EL (cell line): Measurements from ENCODE around the gene TBC1D16.
"Not testable (repeated sequence)": the region's sequence is repeated elsewhere in the genome, so short reads cannot be mapped to it uniquely, and the experiment has no call there.

Experiments
- DNase-seq: peaks from one replicate; pipeline ENCODE4 v3.0.0-alpha.2; 2016

TBC1D16 gene

DNA sequence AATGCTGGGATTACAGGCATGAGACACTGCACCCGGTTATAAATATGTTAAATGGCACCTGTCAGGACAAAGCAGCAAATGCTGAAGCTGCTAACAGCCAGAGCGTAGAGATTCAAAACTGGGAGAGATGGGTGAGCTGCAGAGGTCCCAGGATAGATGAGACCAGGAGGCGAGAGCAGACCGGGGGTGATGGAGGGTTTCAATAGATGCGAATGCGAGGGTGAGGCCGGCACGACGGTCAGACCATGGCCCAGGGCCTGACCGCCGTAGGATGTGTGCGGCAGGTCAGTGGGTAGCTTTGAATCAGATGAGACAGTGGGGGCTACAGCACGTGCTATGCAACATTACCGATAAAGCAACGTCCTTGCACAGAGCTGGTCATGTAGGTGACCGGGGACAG, 15.0 kb upstream of the TBC1D16 start:
- no peak for DNase-seq

DNA sequence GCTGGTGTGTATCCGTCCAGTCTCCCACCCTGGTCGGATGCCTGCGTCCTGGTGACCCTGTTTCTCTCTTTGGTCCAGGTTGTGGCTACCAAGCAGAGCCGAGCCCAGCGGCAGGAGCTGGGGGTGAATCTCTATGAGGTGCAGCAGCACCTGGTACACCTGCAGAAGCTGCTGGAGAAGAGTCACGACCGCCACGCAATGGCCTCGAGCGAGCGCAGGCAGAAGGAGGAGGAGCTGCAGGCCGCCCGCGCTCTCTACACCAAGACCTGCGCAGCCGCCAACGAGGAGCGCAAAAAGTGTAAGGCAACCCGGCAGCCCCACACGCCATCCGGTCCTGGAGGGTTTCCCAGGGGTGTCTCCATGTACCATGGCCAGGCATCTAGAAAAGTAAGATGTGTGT, 14.3 kb upstream of the TBC1D16 start:
- no peak for DNase-seq

GRCh38 chr17:80047176-80047575, 11.5 kb upstream of the TBC1D16 start:
- DNase-seq, result no peak

DNA sequence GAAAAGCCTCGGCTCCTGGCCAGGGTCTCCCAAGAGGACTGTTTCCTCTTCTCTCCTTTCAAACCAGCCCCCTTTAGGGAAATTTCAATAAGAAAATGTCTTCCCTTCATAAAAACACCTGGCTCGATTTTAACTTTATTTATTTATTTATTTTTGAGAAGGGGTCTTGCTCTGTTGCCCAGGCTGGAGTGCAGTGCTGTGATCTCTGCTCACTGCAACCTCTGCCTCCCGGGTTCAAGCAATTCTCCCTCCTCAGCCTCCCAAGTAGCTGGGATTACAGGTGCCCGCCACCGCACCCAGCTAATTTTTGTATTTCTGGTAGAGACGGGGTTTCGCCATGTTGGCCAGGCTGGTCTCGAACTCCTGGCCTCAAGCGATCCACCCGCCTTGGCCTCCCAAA, 11.0 kb upstream of the TBC1D16 start:
- DNase-seq, result not testable (repeated sequence)

DNA sequence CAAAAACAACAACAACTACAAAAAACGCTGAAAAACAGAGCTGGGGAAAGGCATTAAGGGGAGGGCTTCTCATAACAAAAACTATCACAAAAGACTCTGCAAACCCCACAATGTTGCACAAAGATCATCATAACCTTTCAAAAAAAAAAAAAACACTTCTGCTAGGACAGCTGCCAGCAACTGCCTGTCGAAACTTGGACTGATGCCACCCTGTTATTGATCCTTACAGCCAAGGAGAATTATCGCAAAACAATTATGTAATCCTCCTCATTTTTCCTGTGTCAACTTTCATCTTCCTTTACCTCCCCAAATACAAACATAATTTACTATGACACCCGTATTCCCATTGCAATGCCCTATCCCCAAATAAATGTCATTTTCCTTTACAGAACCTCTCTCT, 10.0 kb upstream of the TBC1D16 start:
- no peak for DNase-seq

GRCh38 chr17:80043963-80044362, 8.3 kb upstream of the TBC1D16 start:
- DNase-seq, result no peak

DNA sequence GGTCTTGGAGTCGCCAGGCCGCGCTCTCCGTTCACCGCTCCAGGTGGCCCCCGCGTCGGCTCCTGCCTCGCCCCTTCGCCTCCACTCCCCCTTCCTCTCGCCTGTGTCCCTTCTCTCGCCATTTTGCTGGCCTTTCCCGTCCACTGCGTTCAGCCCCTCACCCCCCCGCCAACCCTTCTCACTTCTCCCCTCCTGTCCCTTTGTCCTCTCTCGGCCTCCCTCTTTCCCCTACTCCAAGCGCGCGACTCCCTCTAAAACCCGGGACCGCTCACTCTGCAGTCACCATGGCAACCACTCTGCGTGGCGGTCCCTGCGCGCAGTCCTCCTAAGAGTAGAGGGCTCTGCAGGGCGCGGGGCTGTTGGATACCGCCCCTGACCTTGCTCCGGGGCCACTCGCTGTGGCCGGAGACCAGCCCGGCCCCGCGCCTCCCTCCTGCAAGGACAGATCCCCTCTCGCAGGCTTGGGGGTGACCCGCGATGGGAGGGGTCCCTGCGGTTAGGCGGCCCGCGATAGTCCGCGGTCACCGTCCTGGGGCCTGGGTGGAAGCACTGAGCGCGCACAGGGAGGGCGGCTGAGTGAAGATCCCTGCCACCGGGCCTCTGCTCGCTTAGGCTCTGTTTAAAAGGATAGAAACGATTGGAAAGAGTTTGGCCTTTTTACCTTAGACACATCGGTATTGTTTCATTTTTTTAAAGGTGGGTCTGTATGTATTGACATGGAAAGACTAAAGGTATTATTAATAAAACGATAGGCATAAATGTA, 1.2 kb upstream of the TBC1D16 start:
- peak; percentile 52 for DNase-seq

DNA sequence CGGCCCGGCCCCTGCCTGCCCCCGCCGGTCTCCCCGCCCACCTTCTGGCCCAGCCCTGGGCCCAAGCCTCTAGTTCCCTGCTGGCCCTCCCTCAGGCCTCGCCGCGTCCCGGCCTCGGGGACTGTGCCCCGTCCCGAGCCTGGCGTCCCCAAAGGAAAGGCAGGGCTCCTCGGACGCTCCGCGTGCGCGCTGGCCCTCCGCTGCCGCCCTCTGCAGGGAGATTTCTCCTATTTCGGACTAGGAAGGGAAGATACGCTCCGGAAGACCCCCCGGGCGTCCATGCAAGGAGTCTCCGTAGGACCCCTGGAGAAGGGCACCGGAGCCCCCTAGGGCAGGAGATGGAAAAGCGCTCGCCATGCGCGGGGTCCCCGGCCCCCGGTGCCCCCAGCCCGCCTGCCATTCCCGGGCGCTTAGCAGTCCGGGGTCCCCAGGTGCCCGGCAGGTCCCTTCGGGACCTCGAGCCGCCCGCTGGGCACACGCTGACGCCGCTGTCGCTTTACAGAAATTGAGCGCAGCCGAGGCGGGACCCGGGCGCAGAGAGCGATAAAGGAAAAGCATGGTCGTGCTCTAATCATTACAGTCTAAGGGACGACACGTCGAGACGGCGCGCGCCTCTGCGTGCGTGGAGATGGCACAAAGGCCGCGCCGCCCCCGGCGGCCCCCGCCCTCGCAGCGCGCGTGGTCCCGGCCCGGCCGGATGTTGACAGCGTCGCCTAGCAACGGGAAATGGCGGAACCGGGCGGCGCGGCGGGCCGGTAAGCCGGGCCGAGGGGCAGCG, 454 bp upstream of the TBC1D16 start, which contains the start of gene CCDC40:
CCDC40 (plus strand) TSS at position 706 of the 778 bp plus-strand sequence; CDS start at position 727, 21 bp downstream.
- peak; percentile 79 for DNase-seq

DNA sequence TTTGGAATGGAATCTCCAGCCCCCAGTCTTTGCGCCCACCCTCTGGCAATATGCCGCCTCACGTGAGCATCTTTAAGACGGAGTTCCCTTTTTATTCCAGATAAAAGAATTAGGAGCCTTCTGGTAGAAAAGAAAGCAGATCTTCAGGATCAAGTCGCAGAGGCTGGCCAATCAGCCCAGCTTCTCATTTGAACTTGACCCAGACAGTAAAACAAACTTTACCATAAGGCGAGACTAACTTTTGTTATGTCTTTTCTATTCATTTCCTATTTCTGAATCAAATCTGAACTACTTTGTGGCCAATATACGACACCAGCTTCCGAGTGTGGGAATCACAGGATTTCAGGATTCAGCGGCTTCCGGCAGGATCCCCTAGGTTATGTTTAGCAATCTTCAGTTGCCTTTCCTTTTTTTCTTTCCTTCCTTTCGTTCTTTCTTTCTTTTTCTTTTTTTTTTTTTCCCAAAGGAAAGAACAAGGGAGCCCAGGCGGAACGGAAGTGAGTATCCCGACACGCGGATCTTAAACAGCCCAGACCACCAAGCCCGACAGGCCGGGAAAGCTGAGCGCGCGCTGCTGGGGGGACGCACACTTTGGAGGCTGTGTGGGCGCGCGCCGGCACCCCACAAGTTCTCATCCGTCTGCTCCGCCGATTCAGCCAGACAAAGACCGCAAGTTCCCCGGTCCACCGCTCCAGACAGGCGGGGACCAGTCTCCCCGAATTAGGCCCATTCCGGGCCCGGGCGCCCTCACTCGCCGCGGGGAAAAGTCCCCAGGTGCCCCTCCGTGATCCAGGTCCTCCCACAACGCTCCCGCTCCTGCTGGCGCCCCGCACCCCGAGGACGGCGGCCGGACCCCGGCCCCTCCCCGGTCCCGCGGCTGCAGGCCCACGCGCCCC, 633 bp downstream of the TBC1D16 start:
- DNase-seq, result peak; percentile 42

GRCh38 chr17:80033840-80034239, 1.8 kb downstream of the TBC1D16 start:
- DNase-seq, result no peak

- DNase-seq, result no peak
Observed at GRCh38 chr17:80032614-80033171, 3.0 kb downstream of the TBC1D16 start.

DNA sequence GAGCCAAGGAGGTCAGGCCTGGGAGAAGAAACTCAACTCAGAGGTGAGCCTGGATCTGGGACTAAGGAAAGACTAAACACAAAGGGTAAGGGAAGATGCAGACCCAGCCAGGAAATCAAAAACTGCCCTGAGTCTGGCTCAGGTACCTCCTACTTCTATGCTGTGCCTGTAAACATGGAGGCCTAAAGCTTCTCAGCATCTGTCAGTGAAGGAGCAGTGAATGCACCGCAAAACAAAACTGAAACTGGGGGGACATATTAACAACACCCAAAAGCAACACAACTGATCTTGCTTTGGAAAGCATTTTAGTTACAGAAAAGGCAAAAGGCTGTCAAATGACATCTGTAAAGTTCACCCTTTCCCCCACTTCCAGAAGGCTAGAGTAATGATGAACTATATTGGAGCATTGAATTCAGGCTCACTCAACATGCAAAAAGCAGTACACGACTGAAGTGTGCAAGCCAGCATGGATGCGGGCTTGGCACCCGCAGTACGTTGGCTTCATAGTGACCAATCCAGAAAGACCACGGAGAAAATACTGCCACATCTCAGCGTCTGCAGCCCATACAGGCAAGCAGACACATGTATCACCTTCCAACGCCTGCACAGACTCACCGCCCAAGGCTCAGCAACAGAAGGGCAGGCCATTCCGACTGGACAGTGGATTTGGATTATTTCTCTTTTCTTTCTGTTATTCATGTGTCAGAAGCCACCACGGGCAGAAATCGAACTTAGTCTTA, 3.8 kb downstream of the TBC1D16 start:
- DNase-seq, result no peak

DNA sequence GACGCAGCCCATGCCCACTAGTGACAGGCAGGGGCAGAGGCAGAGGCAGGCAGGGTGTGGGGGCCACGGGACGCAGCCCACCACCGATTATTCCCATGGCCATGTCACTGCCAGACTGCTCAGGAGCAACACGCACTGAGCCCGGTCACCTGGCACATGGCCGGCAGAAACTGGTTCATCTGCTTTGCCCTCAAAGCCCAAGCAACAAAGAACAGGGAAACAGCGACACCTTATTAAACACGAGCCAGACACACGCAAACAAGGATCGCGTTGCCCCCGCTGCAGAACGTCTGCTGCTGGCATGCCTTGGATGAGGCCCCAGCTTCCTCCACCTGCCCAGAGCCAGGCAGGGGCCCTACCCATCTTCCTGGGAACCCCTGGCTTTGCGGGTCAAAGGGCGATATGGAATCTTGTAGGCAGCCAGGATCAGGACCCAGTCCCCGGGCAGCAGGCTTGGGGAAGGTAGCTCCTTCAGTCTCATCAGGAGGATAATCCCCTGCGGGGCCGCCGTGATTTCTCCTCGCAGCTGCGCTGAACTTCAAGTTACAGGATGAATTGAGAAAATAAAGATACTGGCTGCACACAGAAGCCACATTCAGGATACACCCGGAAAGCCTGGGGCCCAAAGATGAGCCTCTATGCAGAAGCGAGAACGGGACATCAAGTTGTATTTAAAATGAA, 4.8 kb downstream of the TBC1D16 start:
- DNase-seq, result no peak

- DNase-seq, result peak; percentile 79
Observed at GRCh38 chr17:80029258-80029974, 6.3 kb downstream of the TBC1D16 start.

DNA sequence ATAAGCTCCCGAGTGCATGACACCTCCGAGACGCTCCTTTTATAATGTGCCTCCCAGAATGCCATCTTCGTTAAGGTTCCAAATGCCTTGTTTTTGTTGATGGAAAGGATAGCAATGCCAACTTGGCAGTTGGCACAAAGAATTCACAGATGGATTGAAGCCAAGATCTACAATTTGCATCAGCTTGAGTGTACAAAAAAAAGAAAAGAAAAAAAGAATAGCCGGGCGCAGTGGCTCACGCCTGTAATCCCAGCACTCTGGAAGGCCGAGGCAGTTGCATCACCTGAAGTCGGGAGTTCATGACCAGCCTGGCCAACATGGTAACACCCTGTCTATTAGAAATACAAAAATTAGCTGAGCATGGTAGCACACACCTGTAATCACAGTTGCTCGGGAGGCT, 7.6 kb downstream of the TBC1D16 start:
- DNase-seq, result no peak

- no peak for DNase-seq
Observed at GRCh38 chr17:80027043-80027435, 8.6 kb downstream of the TBC1D16 start.

DNA sequence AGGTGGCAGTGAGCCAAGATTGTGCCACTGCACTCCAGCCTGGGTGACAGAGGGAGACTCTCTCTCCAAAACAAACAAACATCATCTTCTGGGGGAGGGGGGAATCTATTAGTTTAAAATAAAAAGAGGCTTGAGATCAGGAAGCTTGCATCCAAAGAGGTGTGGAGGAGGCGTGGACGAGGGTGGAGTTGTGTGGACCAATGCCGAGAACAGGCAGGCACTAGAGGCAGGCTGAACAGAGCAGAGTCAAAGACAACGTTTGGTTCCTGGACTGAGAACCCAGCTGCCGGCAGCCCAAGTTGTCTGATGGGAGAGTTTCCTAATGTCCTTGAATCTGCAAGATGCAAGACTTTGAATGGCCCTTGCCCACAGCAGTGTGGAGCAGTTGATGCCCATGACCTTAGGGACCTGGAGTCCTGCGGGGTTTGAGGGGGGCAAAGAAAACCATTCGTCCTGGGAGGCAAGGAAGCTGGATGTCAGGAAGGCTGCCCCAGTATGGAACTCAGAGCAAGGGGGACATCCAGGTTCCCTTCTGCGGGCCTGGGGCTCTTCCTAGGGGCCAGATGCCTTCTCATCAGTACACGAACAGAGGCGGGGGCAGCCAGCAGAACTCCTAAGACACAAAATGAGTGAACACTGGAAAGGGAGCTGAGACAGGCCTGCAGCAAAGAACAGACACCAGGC, 9.2 kb downstream of the TBC1D16 start:
- DNase-seq, result no peak

- DNase-seq, result no peak
Observed at GRCh38 chr17:80025796-80026195, 9.9 kb downstream of the TBC1D16 start.

DNA sequence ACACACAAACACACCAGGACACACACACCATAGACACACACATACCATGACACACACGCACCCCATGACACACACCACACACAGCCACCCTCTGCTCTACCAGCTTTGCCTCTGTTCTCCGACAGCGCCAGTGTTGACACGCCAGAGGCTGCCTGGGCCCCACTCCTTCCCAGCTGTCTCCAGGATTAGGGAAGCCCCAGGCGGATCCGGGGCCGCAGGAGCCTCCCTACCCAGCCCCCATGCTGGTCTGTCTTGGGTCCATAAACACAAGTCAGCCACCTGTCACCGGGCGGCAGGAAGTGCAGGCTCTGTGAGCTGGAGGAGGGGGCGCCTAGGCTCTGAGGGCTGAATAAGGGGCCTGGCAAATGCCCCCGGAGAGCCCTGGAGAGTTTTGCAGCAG, 10.5 kb downstream of the TBC1D16 start:
- no peak for DNase-seq
